GM08714 (cell line): Measurements from ENCODE around the gene CD2AP.
"Not testable (repeated sequence)": the region's sequence is repeated elsewhere in the genome, so short reads cannot be mapped to it uniquely, and the experiment has no call there.

ENCODE experiments used
- H3K4me3 ChIP-seq: fragments of 200-500 bp; sonication (Bioruptor generic); 2 replicates; pipeline ENCODE4 v1.5.1; 2014; ENCODE audit warnings: mild to moderate bottlenecking, low read length, inconsistent platforms
- ZNF274 ChIP-seq: IDR thresholded peaks from 2 replicates; pipeline ENCODE4 v1.6.1; 2012; ENCODE audit warnings: mild to moderate bottlenecking, low read depth, low read length

CD2AP gene

DNA sequence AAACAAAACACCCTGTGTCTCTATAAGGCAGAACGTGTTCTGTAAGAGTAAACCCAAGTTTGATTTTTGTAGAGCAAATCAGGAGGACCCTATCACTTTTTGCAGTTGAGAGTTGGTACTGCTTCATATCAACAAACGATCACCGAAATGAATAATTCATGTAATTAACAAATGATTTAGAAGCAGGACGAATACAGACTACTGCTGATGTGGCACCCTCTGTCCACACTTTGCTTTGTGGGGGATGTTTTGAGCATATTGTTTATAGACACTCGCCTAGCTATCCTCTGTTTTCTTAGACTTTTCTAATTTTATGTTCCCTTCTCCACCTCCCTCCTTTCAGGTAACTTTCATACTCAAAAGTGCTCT lies 1.5 kb downstream of the CD2AP start:
- TF ChIP-seq ZNF274: no peak
- H3K4me3 ChIP-seq: peak overlapping the region; percentile 99

DNA sequence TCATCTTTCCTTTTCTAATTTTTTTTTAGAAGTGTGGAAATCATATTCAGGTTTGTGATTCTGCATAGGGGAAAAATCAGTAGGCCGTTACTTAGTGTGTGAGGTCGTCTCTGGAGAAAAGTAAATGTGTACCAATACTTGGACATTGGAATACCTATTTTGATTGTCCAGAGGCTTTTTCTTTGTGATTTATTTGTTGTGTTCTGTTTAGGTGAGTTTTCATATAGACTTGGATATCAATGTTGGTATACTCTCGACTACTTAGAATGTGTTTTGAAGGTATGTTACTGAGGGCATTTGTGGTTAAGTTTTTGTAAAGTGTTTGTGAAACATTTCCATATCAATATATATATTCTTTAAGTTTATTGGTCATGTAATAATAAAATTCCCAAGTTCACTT lies 2.3 kb downstream of the CD2AP start:
- TF ChIP-seq ZNF274: no peak
- H3K4me3 ChIP-seq: peak overlapping the region; percentile 99; the same call in 1 of the 2 replicates

DNA sequence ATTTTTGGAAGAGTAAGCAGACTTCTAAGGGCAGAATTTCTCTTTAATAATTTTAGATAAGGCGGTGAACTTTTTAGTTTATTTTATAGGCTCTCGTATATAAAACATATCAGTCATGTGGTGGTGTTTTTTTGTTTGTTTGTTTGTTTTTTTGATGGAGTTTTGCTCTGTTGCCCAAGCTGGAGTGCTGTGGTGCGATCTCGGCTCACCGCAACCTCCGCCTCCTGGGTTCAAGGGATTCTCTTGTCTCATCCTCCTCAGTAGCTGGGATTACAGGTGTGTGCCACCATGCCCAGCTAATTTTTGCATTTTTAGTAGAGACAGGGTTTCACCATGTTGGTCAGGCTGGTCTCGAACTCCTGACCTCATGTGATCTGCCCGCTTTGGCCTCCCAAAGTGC lies 3.6 kb downstream of the CD2AP start:
- H3K4me3 ChIP-seq: not testable (repeated sequence)

DNA sequence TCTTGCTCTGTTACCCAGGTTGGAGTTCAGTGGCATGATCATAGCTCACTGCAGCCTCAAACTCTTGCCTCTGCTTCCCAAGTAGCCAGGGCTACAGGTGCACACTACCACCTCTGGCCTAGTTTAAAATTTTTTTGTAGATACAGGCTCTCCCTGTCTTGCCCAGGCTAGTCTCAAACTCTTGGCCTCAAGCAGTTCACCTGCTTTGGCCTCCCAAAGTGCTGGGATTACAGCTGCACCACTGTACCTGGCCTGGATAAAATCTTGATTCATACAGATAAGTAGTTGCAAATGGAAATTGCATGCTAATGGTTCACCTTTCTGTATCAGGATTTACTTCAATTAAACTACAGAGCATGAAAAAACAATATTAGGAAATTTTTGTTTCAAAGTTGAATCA lies 4.2 kb downstream of the CD2AP start:
- no peak for TF ChIP-seq ZNF274
- H3K4me3 ChIP-seq: no peak overlapping the region

GRCh38 chr6:47483516-47483852 lies 5.9 kb downstream of the CD2AP start:
- H3K4me3 ChIP-seq: peak overlapping the region; percentile 18; the same call in 1 of the 2 replicates

GRCh38 chr6:47483853-47484546 lies 6.4 kb downstream of the CD2AP start:
- H3K4me3 ChIP-seq: no peak overlapping the region; the same call in 1 of the 2 replicates
- TF ChIP-seq ZNF274: no peak

More at GRCh38 chr6:47483516-47483852, 5.9 kb downstream of the CD2AP start:
- no peak for TF ChIP-seq ZNF274

DNA sequence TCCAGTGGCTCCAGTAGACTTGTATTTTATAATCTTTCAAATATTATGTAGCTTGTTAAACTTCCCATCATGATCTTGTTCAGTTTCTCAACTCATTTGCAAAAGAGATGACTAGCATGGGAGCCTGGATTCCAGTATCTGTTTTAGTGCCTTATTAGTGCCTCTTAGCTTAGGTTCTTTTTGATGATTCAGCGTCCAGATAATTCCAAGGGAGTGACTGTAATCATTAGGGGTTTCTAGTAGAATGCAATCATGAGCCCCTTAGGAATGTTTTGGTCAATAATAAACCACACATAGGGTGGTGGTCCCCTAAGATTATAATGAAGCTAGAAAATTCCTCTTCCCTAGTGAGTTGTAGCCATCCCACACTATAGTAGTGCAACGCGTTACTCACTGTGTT lies 7.0 kb downstream of the CD2AP start:
- H3K4me3 ChIP-seq: no peak overlapping the region; the same call in 1 of the 2 replicates
- no peak for TF ChIP-seq ZNF274

DNA sequence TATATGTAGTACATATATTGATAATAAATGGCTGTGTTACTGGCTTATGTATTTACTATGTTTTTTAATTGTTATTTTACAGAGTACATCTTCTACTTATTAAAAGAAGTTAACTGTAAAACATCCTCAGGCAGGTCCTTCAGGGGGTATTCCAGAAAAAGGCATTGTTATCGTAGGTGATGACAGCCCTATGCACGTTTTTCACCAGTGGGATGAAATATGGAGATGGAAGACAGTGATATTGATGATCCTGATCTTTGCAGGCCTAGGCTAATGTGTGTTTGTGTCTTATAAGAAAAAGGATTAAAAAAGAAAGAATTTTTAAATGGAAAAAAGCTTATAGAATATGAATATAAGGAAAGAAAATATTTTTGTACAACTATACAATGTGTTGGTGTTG lies 7.5 kb downstream of the CD2AP start:
- TF ChIP-seq ZNF274: no peak
- H3K4me3 ChIP-seq: no peak overlapping the region

- no peak overlapping the region for H3K4me3 ChIP-seq
- TF ChIP-seq ZNF274: no peak
Observed at GRCh38 chr6:47485491-47486135, 8.0 kb downstream of the CD2AP start.

- TF ChIP-seq ZNF274: no peak
- no peak overlapping the region for H3K4me3 ChIP-seq
Observed at GRCh38 chr6:47489995-47490394, 12.4 kb downstream of the CD2AP start.

GRCh38 chr6:47490676-47491075 lies 13.1 kb downstream of the CD2AP start:
- no peak for TF ChIP-seq ZNF274

GRCh38 chr6:47492355-47492754 lies 14.8 kb downstream of the CD2AP start:
- H3K4me3 ChIP-seq: no peak overlapping the region
- TF ChIP-seq ZNF274: no peak

More at GRCh38 chr6:47490676-47491075, 13.1 kb downstream of the CD2AP start:
- no peak overlapping the region for H3K4me3 ChIP-seq

GRCh38 chr6:47495207-47495606 lies 17.6 kb downstream of the CD2AP start:
- no peak for TF ChIP-seq ZNF274
- H3K4me3 ChIP-seq: no peak overlapping the region

- no peak for TF ChIP-seq ZNF274
- no peak overlapping the region for H3K4me3 ChIP-seq
Observed at GRCh38 chr6:47495954-47496545, 18.5 kb downstream of the CD2AP start.

- TF ChIP-seq ZNF274: no peak
- H3K4me3 ChIP-seq: no peak overlapping the region
Observed at GRCh38 chr6:47496935-47497579, 19.5 kb downstream of the CD2AP start.
